ENCODE data around the gene PTPN14.

Gene PTPN14

DNA sequence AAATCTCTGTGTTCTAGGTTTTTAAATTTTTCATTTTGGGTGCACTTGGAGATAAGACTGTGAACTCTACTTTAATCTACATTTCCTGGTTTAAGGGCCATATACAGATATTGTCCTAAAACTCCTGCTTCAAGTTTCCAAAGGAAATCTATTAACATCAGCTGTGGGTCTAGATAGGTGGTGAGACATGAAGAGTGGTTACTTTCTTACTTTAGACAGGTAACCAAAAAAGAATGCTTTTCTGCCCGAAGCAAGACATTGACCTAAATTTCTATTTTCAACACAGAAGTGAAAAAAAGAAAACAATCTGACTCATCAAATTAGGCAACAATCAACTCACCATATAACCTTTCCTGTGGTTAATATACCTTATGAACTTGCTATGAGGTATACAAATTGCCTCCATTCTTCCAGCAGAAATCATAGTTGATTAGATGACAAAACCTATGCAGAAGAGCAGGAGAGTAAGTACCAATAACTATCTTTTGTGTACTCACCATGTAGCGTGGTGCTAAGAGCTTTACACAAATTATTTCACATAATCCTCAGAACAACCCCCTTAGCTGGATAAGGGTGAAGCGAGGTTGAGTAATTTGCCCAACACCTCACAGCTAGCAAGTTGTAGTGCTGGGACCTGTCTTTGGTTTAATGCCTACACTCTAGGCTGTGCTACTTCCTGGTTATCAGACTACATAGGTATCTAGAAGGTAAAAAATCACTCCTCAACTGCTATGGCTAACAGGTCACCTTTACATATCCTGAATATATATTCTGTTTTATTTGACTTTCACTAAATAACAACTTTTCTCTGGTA, 23.4 kb upstream of the PTPN14 start:
- DNase-seq (ENCODE audit: extremely low read depth, low read depth) = no peak
- TF ChIP-seq, protein P1, sequence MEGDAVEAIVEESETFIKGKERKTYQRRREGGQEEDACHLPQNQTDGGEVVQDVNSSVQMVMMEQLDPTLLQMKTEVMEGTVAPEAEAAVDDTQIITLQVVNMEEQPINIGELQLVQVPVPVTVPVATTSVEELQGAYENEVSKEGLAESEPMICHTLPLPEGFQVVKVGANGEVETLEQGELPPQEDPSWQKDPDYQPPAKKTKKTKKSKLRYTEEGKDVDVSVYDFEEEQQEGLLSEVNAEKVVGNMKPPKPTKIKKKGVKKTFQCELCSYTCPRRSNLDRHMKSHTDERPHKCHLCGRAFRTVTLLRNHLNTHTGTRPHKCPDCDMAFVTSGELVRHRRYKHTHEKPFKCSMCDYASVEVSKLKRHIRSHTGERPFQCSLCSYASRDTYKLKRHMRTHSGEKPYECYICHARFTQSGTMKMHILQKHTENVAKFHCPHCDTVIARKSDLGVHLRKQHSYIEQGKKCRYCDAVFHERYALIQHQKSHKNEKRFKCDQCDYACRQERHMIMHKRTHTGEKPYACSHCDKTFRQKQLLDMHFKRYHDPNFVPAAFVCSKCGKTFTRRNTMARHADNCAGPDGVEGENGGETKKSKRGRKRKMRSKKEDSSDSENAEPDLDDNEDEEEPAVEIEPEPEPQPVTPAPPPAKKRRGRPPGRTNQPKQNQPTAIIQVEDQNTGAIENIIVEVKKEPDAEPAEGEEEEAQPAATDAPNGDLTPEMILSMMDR (IDR thresholded peaks at IDR 0.05; ENCODE audit: low read depth, low read length) = no peak

DNA sequence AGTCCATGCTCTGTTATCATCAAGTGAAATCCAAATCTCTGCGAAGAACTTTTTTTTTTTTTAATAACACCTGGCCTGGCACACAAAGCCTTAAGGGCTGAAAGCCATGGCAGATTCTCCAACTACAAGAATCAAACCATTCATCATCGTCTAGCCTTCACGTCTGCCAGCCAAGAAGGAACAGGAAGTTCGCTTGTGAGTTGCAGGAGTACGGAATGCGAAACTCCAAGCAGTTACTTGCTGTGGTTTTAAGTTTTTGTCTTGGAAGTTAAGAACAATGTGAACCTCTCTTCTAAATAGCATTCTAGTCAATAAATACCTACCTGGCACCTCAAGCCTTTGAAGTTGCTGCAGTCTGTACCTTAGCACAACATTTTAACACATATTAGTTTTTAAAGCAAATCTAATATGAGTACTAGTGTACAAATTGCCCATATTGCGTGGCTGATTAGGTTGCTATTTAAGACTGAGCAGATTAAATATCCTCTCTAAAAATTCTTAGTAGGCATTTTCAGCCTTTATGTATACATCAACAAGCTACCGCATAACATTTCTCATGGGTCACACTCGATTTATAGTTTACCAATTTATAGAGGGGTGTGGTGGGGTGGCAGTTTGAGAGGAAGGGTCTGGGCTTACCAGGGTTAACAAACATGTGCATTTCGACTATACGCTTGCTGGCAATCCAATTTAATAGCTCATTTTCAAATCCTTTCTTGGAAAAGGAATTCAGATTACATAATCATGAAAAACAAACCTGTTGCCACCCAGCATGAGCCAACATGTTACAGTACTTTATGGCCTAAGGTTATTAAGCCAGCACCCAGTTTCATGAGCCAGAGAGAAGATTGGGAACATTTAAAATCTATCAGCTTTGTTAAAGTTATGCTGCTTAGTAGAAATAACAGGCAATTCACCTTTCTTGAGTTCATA, 22.2 kb upstream of the PTPN14 start:
- TF ChIP-seq, protein P1 (IDR thresholded peaks at IDR 0.05; ENCODE audit: low read depth, low read length) = no peak
- DNase-seq (ENCODE audit: extremely low read depth, low read depth) = no peak

DNA sequence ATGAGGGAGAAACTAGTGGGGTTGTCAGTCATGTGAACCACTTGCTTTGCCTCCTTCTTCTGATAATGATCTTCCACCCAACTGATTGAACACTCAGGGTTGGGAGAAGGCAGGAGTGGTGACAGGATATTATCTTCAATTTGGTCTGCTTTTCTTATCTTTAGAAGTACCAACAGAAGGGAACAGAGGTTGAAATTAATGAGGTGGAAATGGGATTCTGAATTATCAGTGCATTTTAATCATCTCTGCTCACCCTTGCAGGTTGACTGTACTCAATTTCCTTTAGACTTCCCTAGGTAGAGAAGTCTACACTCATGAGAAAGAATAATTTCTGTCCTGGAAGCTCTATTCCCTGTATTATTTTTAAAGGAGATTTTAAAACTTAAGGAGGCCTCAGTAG, 19.9 kb upstream of the PTPN14 start:
- no peak for DNase-seq (ENCODE audit: extremely low read depth, low read depth)
- TF ChIP-seq, protein P1 (IDR thresholded peaks at IDR 0.05; ENCODE audit: low read depth, low read length) = no peak

DNA sequence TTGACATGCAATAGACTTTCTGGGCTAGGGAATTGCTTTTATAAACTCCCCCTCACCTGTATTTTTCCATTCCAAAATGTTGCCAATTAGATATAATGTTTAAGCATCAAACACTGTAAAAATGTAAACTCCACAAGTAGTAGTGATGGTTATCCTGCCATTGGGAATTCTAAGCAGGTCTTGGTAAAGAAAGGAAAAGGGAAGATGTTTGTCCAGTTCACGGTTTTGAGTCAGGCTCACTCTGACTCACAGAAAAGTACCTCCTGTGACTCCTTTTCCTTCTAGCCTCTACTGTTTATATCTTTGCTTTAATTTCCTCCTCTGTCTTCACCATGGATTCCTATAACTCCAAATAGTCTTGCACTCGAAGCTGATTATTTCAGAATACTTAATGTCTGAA, 19.0 kb upstream of the PTPN14 start:
- DNase-seq (ENCODE audit: extremely low read depth, low read depth) = no peak
- TF ChIP-seq, protein P1 (IDR thresholded peaks at IDR 0.05; ENCODE audit: low read depth, low read length) = no peak

DNA sequence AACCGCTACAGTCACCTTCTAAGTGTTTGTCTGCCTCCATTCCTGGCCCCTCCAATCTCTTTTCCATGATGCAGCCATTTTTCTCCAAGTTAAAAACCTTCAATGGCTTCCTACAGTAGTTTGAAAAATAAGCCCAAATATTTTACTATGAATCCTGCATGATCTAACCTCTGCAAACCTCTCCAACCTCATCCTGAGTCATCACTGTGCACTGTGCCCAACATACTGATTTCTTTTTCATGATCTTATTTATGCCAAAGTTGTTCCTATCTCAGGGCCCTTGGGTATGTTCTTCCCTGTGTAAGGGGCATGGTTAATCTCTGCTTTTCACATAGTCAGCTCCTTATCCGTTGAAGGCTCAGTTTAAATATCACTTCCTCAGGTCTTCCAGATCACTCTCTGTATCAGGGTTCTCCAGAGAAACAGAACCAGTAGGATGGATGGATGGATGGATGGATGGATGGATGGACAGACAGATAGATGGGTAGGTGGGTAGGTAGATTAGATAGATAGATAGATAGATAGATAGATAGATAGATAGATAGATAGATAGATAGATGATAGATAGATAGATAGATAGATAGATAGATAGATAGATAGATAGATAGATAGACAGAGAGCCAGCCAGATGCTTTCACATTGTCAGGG, 18.1 kb upstream of the PTPN14 start:
- TF ChIP-seq, protein P1 (IDR thresholded peaks at IDR 0.05; ENCODE audit: low read depth, low read length) = no peak
- DNase-seq (ENCODE audit: extremely low read depth, low read depth) = no peak

DNA sequence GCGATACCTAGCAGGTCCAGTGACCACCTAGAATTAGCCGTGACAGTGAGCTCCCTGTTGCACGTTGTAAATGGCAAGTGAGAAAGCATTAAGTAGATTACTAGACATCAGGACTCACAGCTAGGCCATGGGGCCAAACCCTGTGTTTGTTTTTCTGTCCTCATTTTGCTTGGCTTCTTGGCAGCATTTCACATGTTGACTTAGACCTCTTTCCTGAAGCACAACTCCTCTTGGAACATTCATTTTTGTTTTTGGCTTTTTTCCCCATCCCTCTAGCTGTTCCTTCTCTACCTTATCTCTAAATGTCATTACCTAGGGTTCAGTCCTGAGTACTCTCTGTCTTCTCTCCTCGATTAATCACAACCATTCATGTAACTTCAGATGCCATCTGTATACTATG, 16.9 kb upstream of the PTPN14 start:
- TF ChIP-seq, protein P1 (IDR thresholded peaks at IDR 0.05; ENCODE audit: low read depth, low read length) = no peak
- DNase-seq (ENCODE audit: extremely low read depth, low read depth) = no peak

All from AG09319 (cell line).